Stimulated activated naive B cell treated with anti-CD40 and anti-IgM and Interleukin-4, amounts not matched to agents 10 μg/mL and 1 μg/mL and 100 μg/mL, for 72 hours (primary cell): ENCODE measurements around the gene HSPA12B.

Experiments
- ATAC-seq, 2 donors: fragments of 150-1000 bp; cut with Tn5 transposase; replicated peaks; 2 replicates each; pipeline ENCODE4 v1.10.0; 2021; ENCODE audit warnings: moderate library complexity in 1 of 2
- DNase-seq: peaks from one replicate; pipeline ENCODE4 v3.0.0; 2021
- H3K27ac Mint-ChIP-seq: one replicate; pipeline ENCODE4 v1.8.0; 2022; ENCODE audit warnings: mild to moderate bottlenecking, mixed read lengths
- H3K27me3 Mint-ChIP-seq, 2 donors: one replicate each; pipeline ENCODE4 v1.8.0; 2022; ENCODE audit warnings: mixed read lengths in 2 of 2
- H3K36me3 Mint-ChIP-seq, 2 donors: one replicate each; pipeline ENCODE4 v1.8.0; 2022; ENCODE audit warnings: mixed read lengths in 2 of 2, mild to moderate bottlenecking in 1 of 2
- H3K4me1 Mint-ChIP-seq, 2 donors: one replicate each; pipeline ENCODE4 v1.8.0; 2022; ENCODE audit warnings: mixed read lengths in 2 of 2, mild to moderate bottlenecking in 1 of 2
- H3K4me3 Mint-ChIP-seq, 2 donors: one replicate each; pipeline ENCODE4 v1.8.0; 2022; ENCODE audit warnings: mild to moderate bottlenecking in 2 of 2, mixed read lengths in 2 of 2, moderate library complexity in 1 of 2
- H3K9me3 Mint-ChIP-seq, 2 donors: one replicate each; pipeline ENCODE4 v1.8.0; 2022; ENCODE audit warnings: mixed read lengths in 2 of 2, mild to moderate bottlenecking in 1 of 2

Gene HSPA12B

GRCh38 chr20:3697588-3698305 is 34.7 kb upstream of the HSPA12B start:
- DNase-seq (no peak), ATAC-seq (no peak)
- no peak overlapping the region for H3K4me3 Mint-ChIP-seq
- H3K27me3 Mint-ChIP-seq = peaks cover 0 to 6% of the 10 kb centered on the region in 2 donors
- H3K4me1 Mint-ChIP-seq = no peaks in the 10 kb centered on the region
- H3K27ac Mint-ChIP-seq = no peak overlapping the region
- no peaks in the 10 kb centered on the region for H3K9me3 Mint-ChIP-seq
- H3K36me3 Mint-ChIP-seq = no peaks in the 10 kb centered on the region

DNA sequence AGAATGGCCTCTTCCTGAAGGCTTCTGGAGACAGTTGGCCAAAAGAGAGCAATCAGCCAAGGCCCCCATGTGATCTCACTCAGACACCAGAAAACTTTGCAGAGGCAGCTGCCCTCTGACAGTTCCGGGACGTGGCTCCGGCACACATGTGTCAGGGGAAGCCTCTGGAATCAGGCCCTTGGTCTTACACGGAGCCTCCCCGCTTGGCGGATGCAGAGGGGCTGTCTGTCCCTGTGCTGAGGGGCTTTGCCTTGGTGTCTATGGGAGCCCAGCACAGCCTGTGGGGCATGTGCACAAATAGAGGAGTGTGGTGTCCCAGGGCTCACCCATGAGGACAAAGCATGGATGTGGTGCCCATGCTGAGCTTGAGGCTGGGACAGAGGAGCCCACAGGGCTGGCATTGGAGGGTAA is 33.9 kb upstream of the HSPA12B start:
- Mint-ChIP-seq H3K27ac (no peak overlapping the region), H3K27me3 (peaks cover 0 to 10% of the 10 kb centered on the region in 2 donors), H3K4me3 (no peak overlapping the region), H3K4me1 (no peaks in the 10 kb centered on the region), H3K9me3 (no peaks in the 10 kb centered on the region), H3K36me3 (no peaks in the 10 kb centered on the region)
- no peak for DNase-seq
- peak in 1 of 2 donors; percentile 13 for ATAC-seq

DNA sequence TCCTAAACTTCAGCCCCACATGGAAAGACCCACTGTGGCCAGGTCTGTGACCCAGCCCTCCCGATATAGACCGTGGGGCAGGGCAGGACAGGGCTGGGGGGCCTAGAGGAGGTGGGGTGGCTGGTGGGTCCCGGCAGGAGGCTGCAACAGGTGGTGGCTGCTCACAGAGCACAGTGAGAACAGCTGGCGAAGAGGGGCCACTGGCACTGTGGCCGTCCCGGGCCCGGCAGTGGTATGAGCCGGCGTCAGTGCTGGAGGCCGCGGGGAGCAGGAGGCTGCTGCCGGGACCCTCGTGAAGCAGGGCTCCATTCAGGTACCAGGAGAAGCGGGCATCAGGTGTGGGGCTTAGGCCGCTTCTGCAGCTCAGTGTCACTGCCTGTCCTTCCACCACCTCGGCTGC is 33.4 kb upstream of the HSPA12B start:
- Mint-ChIP-seq H3K4me1 (no peaks in the 10 kb centered on the region), H3K4me3 (no peak overlapping the region), H3K36me3 (no peaks in the 10 kb centered on the region), H3K27ac (no peak overlapping the region), H3K9me3 (no peaks in the 10 kb centered on the region), H3K27me3 (peaks cover 1 to 10% of the 10 kb centered on the region in 2 donors)
- ATAC-seq (no peak), DNase-seq (no peak)

- DNase-seq (no peak), ATAC-seq (no peak)
- peaks cover 4 to 27% of the 10 kb centered on the region in 2 donors for H3K27me3 Mint-ChIP-seq
- H3K9me3 Mint-ChIP-seq = no peaks in the 10 kb centered on the region
- H3K36me3 Mint-ChIP-seq = no peaks in the 10 kb centered on the region
- H3K4me3 Mint-ChIP-seq = no peak overlapping the region
- H3K27ac Mint-ChIP-seq = no peak overlapping the region
- no peaks in the 10 kb centered on the region for H3K4me1 Mint-ChIP-seq
These were observed 31.2 kb upstream of the HSPA12B start for GRCh38 chr20:3701061-3701998.

DNA sequence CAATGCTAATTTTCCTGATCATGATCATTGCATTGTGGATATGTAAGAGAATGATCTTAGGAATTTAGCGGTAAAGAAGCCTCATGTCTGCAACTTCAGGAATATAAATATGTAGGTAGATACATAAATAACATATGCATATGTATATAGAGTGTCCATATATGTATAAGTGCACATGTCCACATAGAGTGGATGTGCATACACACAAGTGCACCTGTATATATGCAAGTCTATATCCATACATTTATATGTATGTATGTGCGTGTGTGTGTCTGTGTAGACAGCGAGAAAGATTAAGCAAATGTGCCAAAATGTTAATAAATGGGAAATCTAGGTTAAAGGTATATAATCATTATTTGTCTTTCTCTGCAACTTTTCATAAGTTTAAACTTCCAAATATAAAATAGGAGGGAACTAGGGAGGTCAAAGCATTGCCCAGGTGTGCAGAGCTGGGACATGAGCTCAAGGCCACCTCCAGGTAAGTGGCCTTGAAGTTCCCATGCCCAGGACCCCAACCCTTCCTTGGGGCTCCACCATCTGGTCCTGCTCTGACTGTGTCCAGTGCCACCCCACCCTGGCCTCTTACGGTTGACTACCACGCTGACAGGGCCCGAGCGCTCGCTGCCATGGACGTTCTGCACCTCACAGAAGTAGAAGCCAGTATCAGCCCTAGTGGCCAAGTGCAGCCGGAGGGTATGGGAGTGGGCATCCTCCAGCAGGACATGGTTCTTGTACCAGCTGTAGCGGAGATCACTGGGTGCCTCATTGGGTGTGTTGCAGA is 29.7 kb upstream of the HSPA12B start:
- Mint-ChIP-seq H3K36me3 (no peaks in the 10 kb centered on the region), H3K9me3 (no peaks in the 10 kb centered on the region), H3K4me3 (no peak overlapping the region), H3K4me1 (no peaks in the 10 kb centered on the region), H3K27ac (no peak overlapping the region), H3K27me3 (peaks cover 4 to 32% of the 10 kb centered on the region in 2 donors)
- DNase-seq (no peak), ATAC-seq (no peak)

DNA sequence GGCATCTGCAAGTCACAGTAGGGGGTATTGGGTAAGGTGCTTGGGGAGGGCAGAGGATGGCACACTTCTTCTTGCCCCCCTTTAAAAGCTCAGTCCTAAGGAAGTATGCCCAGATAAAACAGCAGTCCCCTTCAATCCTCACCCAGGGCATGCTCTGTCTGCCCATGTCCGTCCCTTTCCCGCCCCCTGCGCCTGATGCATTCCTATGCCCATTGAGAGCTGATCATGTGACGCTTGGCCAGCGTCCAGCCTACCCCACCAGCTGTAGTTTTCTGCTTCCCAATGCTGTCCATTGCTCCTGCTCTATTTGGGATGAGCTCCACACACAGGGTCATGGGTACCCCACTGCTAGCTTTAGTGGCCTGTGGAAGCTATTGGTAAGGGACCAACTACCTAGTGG is 28.4 kb upstream of the HSPA12B start:
- no peaks in the 10 kb centered on the region for H3K9me3 Mint-ChIP-seq

DNA sequence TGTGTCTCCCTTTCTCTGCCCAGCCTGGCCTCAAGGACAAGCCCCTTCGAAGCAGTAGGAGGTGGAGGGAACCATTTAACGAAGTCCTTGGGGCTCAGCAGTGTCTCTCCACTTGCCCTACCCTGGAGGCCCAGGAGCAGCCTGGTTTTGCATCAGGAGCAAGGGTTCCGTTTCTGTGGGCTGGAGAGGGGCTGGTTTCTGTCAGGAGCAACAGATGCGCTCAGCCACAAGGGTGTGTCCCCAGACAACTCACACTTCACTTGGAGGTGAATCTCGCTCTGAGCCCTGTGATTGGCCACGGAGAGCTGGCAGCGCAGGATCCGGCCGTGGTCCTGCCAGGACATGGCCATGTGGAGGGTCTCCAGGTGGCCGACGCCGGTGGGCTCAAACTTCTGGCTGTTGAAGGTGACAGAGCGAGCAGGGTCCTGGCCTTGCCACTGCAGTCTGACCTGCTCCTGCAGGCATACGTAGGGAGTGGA is 27.0 kb upstream of the HSPA12B start:
- Mint-ChIP-seq H3K27ac (no peak overlapping the region), H3K27me3 (peaks cover 4 to 34% of the 10 kb centered on the region in 2 donors), H3K4me1 (no peaks in the 10 kb centered on the region), H3K4me3 (no peak overlapping the region), H3K9me3 (no peaks in the 10 kb centered on the region), H3K36me3 (no peaks in the 10 kb centered on the region)
- DNase-seq (no peak), ATAC-seq (no peak)

More for the DNA sequence above, 28.4 kb upstream of the HSPA12B start:
- H3K4me1 Mint-ChIP-seq = no peaks in the 10 kb centered on the region
- H3K36me3 Mint-ChIP-seq = no peaks in the 10 kb centered on the region
- no peak for ATAC-seq
- no peak overlapping the region for H3K4me3 Mint-ChIP-seq
- no peak for DNase-seq
- H3K27ac Mint-ChIP-seq = peak overlapping the region; percentile 26
- H3K27me3 Mint-ChIP-seq = peaks cover 4 to 34% of the 10 kb centered on the region in 2 donors

DNA sequence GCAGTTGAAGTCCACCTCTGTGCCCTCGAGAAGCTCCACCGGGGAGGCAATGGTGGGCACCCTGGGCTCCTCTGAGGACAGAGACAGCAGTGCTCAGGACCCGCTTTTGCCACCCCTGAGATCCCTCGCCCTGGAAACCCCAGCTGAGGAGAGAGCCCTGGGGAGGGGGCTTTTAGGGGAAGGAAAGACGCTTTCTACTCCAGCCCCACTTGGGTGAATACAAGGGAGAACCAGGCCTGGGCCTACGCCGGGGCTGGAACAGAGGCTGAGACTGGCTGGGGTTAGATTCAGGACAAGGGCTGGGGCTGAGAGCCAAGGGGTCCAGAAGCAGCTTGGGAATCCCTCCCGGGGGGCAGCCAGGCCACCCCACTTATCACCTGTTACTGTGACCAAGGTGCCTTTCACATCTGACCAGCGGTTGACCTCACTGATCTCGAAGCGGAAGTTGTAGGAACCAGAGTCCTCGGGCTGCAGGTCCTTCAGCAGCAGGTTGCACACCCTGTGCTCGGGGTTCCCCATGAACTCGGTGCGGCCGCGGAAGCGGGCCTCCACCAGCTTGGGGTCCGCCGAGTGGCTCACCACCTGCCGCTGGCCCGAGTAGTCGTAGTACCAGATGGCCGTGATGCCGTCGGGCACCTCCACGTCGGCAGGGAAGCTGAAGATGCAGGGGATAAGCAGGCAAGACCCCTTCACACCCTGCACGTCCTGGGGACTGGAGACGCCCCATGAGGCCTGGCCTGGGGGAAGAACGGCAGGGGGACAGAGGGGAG is 26.3 kb upstream of the HSPA12B start:
- Mint-ChIP-seq H3K27me3 (peaks cover 4 to 35% of the 10 kb centered on the region in 2 donors), H3K27ac (no peak overlapping the region), H3K9me3 (no peaks in the 10 kb centered on the region), H3K36me3 (no peaks in the 10 kb centered on the region), H3K4me3 (no peak overlapping the region), H3K4me1 (peaks cover 0 to under 1% of the 10 kb centered on the region in 2 donors)
- ATAC-seq = no peak
- no peak for DNase-seq

DNA sequence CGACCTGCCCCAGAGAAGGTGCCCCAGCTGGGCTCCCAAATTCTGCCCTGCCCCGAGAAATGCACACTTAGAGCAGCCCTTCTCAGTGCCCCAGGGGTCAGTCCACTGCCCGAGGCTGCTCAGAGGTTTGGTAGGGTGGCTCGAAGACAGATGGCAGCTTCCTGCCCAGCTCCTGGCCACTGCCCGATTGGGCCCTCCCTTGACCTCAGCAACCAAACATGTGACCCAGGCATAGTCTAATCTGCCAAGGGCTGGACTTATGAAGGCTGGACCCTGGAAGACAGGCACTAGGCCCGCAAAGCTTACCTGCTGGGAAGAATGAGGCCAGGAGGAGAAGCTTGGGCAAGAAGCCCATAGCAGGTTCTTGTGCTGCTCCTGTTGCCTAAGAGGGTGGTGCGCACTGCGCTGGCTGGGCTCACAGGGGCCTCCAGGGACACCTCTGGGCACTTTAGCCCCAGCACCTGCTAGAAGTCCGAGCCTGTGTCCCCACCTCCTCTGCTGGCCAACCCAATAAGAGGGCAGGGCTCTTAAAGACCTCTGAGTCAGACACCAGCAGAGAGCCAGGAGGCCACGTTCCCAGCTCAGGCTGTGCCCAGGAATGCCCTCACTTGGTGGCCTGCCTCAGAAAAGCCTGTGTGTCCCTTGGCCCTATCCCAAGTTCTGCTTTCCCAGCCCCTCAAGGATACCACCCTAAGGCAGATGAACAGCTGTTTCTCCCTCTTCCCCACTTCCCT is 25.5 kb upstream of the HSPA12B start:
- no peaks in the 10 kb centered on the region for H3K36me3 Mint-ChIP-seq
- no peak overlapping the region for H3K27ac Mint-ChIP-seq
- H3K27me3 Mint-ChIP-seq = peaks cover 12 to 43% of the 10 kb centered on the region in 2 donors
- H3K9me3 Mint-ChIP-seq = no peaks in the 10 kb centered on the region
- H3K4me1 Mint-ChIP-seq = peaks cover 0 to 4% of the 10 kb centered on the region in 2 donors
- no peak overlapping the region for H3K4me3 Mint-ChIP-seq
- DNase-seq = no peak
- no peak for ATAC-seq

DNA sequence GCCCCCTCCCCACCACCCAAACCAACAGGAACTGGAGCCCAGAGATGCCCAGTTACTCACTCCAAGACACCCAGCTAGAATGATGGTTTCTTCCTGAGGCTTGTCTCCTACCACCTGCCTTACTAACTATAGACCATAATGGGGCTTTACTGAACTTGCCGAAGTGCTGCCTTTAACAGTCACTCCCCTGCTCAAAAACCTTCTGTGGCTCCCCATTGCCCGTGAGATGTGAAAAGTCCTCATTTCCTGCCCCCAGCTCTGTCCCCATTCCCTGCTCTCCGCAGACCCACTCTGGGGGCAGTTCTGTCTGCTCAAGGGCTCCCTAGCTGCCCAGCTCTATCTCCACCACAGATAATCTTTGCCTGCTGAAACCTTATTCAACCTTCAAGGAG is 25.0 kb upstream of the HSPA12B start:
- ATAC-seq (no peak), DNase-seq (no peak)
- Mint-ChIP-seq H3K9me3 (no peaks in the 10 kb centered on the region), H3K36me3 (no peaks in the 10 kb centered on the region), H3K27me3 (peaks cover 15 to 47% of the 10 kb centered on the region in 2 donors), H3K4me3 (no peak overlapping the region), H3K27ac (no peak overlapping the region), H3K4me1 (peaks cover 0 to 4% of the 10 kb centered on the region in 2 donors)

DNA sequence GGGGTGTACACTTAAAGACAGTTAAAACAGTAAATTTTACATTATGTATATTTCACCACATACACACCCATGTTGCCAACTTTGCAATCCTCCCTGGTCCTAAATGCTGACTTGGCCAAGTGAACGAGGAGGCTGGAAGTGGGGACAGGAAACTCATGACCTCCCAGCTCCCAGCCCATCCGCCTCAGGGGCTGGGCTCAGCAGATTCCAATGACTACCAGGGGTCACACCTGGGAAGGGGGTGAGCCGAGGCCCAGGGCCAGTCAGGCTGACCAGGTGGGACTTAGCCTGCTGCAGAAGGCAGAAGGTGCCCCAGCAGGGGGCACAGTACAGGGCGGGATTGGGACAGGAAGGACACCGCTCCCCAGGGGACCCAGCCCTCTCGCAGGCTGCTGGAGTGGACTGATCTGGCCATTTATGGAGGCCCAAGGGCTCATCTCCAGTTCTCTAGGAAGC is 22.4 kb upstream of the HSPA12B start:
- DNase-seq (no peak), ATAC-seq (no peak)
- Mint-ChIP-seq H3K36me3 (no peaks in the 10 kb centered on the region), H3K4me3 (no peak overlapping the region), H3K27me3 (peaks cover 11 to 37% of the 10 kb centered on the region in 2 donors), H3K27ac (no peak overlapping the region), H3K9me3 (no peaks in the 10 kb centered on the region), H3K4me1 (peaks cover 0 to 4% of the 10 kb centered on the region in 2 donors)

GRCh38 chr20:3710703-3711483 is 21.6 kb upstream of the HSPA12B start:
- peak; percentile 41 for DNase-seq
- no peak overlapping the region for H3K27ac Mint-ChIP-seq
- no peaks in the 10 kb centered on the region for H3K36me3 Mint-ChIP-seq
- no peaks in the 10 kb centered on the region for H3K9me3 Mint-ChIP-seq
- peaks cover 11 to 29% of the 10 kb centered on the region in 2 donors for H3K27me3 Mint-ChIP-seq
- no peak overlapping the region for H3K4me3 Mint-ChIP-seq
- peaks cover 0 to 4% of the 10 kb centered on the region in 2 donors for H3K4me1 Mint-ChIP-seq
- ATAC-seq = peak; percentile 64 to 66
